WI38 (cell line): ENCODE measurements around the gene LHPP.

ENCODE experiments used
- H3K4me3 ChIP-seq: 2 replicates; pipeline ENCODE4 v1.5.1; 2011; ENCODE audit warnings: low read depth, mild to moderate bottlenecking, control low read depth, low read length
- TF ChIP-seq, protein P1 (sequence below): IDR thresholded peaks from 2 replicates; pipeline ENCODE4 v1.5.1; 2012; ENCODE audit warnings: low read depth, mild to moderate bottlenecking, control low read depth, low read length

LHPP gene

DNA sequence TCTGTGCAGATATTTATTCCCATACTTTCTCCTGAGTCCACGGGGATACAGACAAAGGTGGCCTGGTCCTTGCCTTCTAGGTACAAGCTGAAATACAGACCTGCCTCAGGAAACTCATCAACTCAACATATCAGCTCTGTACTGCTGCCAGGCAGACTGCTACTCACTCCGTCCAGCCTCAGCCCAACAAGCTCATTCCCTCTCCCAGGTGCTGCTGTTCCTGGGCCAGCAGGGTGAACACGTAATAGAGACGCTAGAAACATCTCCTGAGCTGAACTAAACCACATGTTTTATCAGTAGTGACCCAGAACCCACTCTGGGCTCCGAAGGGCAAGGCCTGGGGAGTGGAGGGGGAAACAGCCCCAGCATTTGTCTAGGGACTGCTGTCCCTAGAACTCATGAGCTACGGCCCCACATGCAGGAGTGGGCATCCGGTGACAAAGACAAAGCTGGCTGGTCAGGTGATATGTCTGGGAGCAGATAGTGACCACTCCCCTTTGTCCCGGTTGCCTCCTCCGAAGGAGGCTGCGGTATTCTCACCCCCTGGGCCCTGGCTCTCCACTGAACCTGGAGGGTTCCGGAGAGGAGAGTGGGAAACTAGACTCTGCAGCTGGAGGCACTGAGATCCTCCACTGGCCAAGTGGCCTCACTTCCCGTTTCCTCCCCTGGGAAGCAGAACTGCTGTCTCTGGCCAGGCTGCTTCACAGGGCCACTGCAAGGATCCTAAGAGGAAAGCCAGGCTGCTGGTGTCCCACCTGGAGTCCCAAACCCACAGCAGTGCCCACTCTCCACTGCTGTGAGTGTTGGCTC is 166.4 kb downstream of the LHPP start:
- no peak overlapping the region for H3K4me3 ChIP-seq
- TF ChIP-seq, protein P1, sequence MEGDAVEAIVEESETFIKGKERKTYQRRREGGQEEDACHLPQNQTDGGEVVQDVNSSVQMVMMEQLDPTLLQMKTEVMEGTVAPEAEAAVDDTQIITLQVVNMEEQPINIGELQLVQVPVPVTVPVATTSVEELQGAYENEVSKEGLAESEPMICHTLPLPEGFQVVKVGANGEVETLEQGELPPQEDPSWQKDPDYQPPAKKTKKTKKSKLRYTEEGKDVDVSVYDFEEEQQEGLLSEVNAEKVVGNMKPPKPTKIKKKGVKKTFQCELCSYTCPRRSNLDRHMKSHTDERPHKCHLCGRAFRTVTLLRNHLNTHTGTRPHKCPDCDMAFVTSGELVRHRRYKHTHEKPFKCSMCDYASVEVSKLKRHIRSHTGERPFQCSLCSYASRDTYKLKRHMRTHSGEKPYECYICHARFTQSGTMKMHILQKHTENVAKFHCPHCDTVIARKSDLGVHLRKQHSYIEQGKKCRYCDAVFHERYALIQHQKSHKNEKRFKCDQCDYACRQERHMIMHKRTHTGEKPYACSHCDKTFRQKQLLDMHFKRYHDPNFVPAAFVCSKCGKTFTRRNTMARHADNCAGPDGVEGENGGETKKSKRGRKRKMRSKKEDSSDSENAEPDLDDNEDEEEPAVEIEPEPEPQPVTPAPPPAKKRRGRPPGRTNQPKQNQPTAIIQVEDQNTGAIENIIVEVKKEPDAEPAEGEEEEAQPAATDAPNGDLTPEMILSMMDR: no peak

DNA sequence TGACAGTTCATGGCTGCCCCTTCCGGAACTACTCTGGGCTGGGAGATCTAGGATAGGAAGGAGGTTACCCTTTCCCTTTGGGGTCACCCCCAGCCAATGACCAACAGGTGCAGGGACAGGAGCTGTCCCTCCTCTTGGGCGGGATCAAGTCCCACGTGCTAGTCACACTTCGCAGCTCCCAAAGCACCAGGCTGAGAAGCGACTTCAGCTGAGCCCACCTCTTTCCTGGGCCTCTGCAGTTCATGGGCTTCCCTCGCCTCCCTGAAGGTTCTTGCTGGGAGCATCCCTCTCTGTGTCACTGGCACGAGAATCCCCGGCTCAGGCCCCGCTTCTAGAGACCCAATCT is 167.0 kb downstream of the LHPP start:
- TF ChIP-seq, protein P1: no peak

DNA sequence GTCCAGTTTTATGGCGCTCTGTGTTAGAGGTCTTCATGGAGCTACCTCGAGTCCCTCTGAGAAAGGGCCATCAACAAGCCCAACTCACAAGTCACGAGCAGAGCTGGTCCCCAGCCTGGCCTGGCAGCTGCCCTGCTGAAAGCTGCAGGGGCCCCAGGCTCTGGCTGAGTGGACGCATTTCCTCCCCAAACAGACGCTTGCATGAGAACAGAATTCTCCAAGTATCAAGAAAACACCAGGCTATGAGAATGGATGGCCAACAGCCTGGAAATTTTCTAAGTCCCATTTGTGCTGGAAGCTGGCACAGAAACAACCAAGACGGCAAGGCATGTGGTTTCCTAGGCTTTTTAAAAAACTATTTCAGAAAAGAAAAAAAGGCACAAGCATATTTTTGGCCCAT is 167.8 kb downstream of the LHPP start:
- TF ChIP-seq, protein P1: no peak
- H3K4me3 ChIP-seq: no peak overlapping the region

More for the DNA sequence above, 167.0 kb downstream of the LHPP start:
- H3K4me3 ChIP-seq: no peak overlapping the region

DNA sequence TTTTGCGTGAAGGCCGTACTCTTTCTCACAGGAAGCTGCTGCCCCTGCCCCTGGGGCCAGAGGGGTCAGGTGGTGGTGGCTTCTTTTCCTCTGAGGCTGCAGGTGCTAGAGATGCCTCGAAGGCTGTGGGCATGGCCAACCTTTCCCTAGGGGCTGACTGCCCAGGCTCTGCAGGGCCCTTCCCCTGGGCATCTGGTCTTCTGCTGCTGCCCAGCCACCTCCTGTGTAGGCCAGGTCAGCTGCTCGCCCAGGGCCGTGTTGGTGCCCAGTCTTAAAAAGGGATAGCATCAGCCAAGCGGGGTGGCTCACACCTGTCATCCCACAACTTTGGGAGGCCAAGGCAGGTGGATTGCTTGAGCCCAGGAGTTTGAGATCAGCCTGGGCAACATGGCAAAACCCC is 168.2 kb downstream of the LHPP start:
- TF ChIP-seq, protein P1: no peak
- H3K4me3 ChIP-seq: no peak overlapping the region

DNA sequence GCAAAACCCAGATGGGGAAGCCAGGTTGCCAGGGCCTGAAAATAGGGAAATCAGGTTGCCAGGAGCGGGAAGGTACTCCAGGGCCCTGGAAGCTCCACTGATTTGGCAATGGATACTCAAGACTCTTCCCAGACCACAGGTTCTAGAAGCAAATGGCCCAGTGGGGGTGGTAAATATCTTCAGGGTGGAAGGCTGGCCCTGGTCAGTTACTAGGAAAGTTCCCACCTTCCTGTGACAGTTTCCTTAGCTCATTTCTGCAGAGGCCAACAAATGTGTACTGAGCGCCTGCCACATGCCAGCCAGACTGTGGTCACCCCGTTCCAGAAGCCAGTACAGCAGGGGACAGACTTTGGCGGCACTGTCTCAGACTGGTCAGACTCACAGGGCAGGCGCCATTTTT is 168.9 kb downstream of the LHPP start:
- TF ChIP-seq, protein P1: no peak
- H3K4me3 ChIP-seq: no peak overlapping the region

DNA sequence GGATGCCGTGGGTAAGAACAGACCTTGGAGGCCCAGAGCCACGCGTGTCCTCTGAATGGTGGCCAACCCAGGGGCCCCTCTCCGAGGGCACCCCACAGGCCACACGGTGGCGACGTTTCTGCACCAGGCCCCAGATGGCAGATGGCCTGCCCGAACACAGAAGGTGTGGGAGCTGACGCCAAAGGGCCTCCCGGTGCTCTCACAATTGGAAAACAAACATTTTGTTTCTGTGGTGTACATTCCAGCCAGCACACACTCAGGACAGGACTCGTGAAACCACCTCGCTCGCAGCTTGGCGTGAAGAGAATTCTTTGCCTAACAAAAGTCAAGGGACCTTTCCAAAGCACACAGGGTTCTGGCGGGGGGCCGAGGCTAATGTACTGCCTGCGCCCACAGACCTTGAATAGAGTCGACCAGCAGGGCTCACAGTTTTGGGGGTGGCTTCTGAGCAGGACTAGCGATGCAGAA is 170.5 kb downstream of the LHPP start:
- TF ChIP-seq, protein P1: no peak; the same call in 1 of the 2 replicates
- no peak overlapping the region for H3K4me3 ChIP-seq

DNA sequence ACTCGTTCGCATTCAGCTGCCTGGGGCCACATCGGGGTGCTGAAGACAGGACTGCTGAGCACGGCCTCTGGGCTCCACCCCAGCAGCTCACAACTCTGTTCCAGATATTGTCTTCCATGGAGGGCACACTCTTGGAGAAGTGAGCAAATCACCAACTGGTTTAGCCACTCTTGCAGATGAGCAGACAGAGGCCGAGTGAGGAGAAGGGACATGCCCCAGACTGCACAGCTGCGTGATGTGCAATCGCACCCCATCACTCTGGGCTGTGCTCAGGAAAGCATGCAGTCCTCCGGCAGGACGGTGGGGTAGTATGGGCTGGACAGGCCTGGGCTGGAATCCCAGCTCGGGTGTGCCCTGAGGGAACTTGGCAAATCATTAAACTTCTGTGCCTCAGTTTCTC is 170.9 kb downstream of the LHPP start:
- no peak overlapping the region for H3K4me3 ChIP-seq
- TF ChIP-seq, protein P1: no peak
